ENCODE measurements around the gene MB. TPM values are rescaled to one million over a fixed set of nuclear protein-coding genes. Genes with fewer than 3 reads are reported as not detected.

Gene MB
- total RNA-seq, 2 experiments from 2014 or later: not detected

DNA sequence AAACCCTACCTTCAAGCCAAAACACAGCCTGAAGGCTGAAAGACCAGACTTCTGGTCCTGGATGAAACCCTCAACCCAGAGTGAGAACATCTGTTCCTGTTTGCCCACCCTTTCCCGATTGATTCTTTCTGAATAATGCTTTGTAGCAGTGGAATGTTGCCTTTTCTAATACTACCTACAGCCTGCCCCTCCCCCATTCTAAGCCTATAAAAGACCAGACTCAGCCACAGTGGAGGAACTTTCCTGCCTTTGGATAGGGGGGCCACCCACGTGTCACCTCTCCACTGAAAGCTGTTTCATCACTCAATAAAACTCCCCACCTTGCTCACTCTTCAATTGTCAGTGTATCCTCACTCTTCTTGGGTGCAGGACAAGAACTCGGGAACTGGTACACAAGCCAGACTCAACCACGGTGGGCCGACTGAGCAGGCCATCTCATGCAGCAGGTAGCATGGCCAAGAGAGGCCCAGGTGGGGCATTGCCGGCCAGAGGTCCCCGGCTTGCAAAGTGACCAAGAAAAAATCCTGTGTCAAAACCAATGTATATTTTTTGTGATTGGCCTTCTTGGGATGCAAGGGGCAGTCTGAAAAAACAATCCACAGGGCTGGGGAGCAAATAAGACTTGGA lies 24.5 kb upstream of the MB start:
- Histone ChIP-seq H3K36me3 (ENCODE audit: insufficient read depth, low read length) (no peaks in the 10 kb centered on the region), H3K27me3 (ENCODE audit: control insufficient read depth in 1 of 2, insufficient read depth in 2 of 2, low read length in 2 of 2) (no peaks in the 10 kb centered on the region), H3K9me3 (ENCODE audit: control insufficient read depth in 1 of 2, insufficient read depth in 1 of 2, low read length in 2 of 2) (no peaks in the 10 kb centered on the region), H3K4me1 (ENCODE audit: insufficient read depth, low read length) (peaks cover 3% of the 10 kb centered on the region), H3K27ac (ENCODE audit: low read depth in 1 of 2, low read length in 2 of 2) (no peak overlapping the region), H3K4me3 (ENCODE audit: low read length) (no peak overlapping the region)
- POLR2A ChIA-PET: no interaction called here
- Mint-ChIP-seq H3K27me3 (no peaks in the 10 kb centered on the region), H3K36me3 (ENCODE audit: low read depth) (no peaks in the 10 kb centered on the region), H3K27ac (no peak overlapping the region), H3K4me3 (no peak overlapping the region), H3K9me3 (no peaks in the 10 kb centered on the region), H3K4me1 (ENCODE audit: low read depth) (peaks cover 4% of the 10 kb centered on the region)
- CTCF ChIA-PET: no interaction called here
- ATAC-seq (ENCODE audit: poor library complexity) (no peak), DNase-seq (no peak)
- TF ChIP-seq, protein P1, sequence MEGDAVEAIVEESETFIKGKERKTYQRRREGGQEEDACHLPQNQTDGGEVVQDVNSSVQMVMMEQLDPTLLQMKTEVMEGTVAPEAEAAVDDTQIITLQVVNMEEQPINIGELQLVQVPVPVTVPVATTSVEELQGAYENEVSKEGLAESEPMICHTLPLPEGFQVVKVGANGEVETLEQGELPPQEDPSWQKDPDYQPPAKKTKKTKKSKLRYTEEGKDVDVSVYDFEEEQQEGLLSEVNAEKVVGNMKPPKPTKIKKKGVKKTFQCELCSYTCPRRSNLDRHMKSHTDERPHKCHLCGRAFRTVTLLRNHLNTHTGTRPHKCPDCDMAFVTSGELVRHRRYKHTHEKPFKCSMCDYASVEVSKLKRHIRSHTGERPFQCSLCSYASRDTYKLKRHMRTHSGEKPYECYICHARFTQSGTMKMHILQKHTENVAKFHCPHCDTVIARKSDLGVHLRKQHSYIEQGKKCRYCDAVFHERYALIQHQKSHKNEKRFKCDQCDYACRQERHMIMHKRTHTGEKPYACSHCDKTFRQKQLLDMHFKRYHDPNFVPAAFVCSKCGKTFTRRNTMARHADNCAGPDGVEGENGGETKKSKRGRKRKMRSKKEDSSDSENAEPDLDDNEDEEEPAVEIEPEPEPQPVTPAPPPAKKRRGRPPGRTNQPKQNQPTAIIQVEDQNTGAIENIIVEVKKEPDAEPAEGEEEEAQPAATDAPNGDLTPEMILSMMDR (IDR thresholded peaks at IDR 0.05): no peak
- intact Hi-C loops (cut with DNase I, micrococcal nuclease): no loop called here

DNA sequence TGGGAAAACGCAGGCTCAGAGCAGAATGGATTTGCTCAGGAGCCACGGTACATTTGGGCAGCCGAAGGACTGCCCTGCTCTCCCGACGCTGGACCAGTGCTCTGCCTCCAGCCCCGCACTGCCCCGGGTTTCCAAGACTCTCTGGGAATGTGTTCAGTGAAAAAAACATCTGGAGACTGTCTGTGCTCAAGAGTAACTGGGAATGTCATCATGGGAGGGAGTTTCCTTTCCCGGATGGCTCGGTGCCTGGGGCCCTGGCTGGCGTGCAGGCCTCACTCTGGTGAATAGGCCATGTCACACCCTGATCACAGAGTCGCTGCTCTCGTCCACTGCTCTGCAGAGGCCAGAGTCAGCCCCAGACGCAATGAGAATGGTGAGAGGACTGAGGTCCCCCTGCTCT lies 21.3 kb upstream of the MB start:
- ChIA-PET POLR2A (interaction anchor here (2.6 kb wide), 1 partner anchor 10 kb away, joined by 7 read pairs; the partner anchor contains the start of gene APOL6), CTCF (no interaction called here)
- DNase-seq (no peak), ATAC-seq (ENCODE audit: poor library complexity) (no peak)
- Mint-ChIP-seq H3K36me3 (ENCODE audit: low read depth) (no peaks in the 10 kb centered on the region), H3K9me3 (no peaks in the 10 kb centered on the region), H3K4me1 (ENCODE audit: low read depth) (peaks cover 8% of the 10 kb centered on the region), H3K27ac (no peak overlapping the region), H3K4me3 (no peak overlapping the region), H3K27me3 (no peaks in the 10 kb centered on the region)
- intact Hi-C loops (cut with DNase I, micrococcal nuclease): no loop called here
- TF ChIP-seq, protein P1 (IDR thresholded peaks at IDR 0.05): no peak
- no peaks in the 10 kb centered on the region for H3K9me3 ChIP-seq (ENCODE audit: control insufficient read depth in 1 of 2, insufficient read depth in 1 of 2, low read length in 2 of 2)
- H3K4me3 ChIP-seq (ENCODE audit: low read length): no peak overlapping the region
- H3K27ac ChIP-seq (ENCODE audit: low read depth in 1 of 2, low read length in 2 of 2): no peak overlapping the region
- H3K27me3 ChIP-seq (ENCODE audit: control insufficient read depth in 1 of 2, insufficient read depth in 2 of 2, low read length in 2 of 2): no peaks in the 10 kb centered on the region
- H3K4me1 ChIP-seq (ENCODE audit: insufficient read depth, low read length): peaks cover 7% of the 10 kb centered on the region
- H3K36me3 ChIP-seq (ENCODE audit: insufficient read depth, low read length): no peaks in the 10 kb centered on the region

DNA sequence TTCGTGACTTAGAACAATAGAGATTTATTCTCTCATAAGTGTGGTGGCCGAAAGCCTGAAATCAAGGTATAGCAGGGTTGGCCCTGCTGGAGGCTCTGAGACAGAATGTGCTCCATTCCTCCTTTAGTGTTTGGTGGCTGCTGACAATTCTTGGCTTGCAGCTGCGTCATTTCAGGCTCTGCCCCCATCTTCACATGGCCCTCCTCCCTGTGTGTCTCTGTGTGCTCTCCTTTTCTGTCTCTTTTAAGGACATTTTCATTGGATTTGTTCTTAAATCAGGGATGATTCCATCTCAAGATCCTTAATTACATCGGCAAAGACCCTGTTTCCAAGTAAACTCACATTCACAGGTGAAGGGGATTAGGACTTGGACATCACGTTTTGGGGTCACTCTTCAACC lies 20.9 kb upstream of the MB start:
- intact Hi-C loops (cut with DNase I, micrococcal nuclease): no loop called here
- CTCF ChIA-PET: no interaction called here
- no peak overlapping the region for H3K4me3 Mint-ChIP-seq

More for the DNA sequence above, 20.9 kb upstream of the MB start:
- ATAC-seq (ENCODE audit: poor library complexity) (no peak), DNase-seq (no peak)
- Mint-ChIP-seq H3K4me1 (ENCODE audit: low read depth) (peaks cover 12% of the 10 kb centered on the region), H3K9me3 (no peaks in the 10 kb centered on the region), H3K27ac (no peak overlapping the region), H3K27me3 (no peaks in the 10 kb centered on the region), H3K36me3 (ENCODE audit: low read depth) (no peaks in the 10 kb centered on the region)
- TF ChIP-seq, protein P1 (IDR thresholded peaks at IDR 0.05): no peak
- no peaks in the 10 kb centered on the region for H3K9me3 ChIP-seq (ENCODE audit: control insufficient read depth in 1 of 2, insufficient read depth in 1 of 2, low read length in 2 of 2)
- no peaks in the 10 kb centered on the region for H3K36me3 ChIP-seq (ENCODE audit: insufficient read depth, low read length)
- no peaks in the 10 kb centered on the region for H3K27me3 ChIP-seq (ENCODE audit: control insufficient read depth in 1 of 2, insufficient read depth in 2 of 2, low read length in 2 of 2)
- POLR2A ChIA-PET: no interaction called here
- H3K4me1 ChIP-seq (ENCODE audit: insufficient read depth, low read length): peaks cover 7% of the 10 kb centered on the region
- H3K4me3 ChIP-seq (ENCODE audit: low read length): no peak overlapping the region
- no peak overlapping the region for H3K27ac ChIP-seq (ENCODE audit: low read depth in 1 of 2, low read length in 2 of 2)
